ENCODE measurements around the gene TNC.

DNA sequence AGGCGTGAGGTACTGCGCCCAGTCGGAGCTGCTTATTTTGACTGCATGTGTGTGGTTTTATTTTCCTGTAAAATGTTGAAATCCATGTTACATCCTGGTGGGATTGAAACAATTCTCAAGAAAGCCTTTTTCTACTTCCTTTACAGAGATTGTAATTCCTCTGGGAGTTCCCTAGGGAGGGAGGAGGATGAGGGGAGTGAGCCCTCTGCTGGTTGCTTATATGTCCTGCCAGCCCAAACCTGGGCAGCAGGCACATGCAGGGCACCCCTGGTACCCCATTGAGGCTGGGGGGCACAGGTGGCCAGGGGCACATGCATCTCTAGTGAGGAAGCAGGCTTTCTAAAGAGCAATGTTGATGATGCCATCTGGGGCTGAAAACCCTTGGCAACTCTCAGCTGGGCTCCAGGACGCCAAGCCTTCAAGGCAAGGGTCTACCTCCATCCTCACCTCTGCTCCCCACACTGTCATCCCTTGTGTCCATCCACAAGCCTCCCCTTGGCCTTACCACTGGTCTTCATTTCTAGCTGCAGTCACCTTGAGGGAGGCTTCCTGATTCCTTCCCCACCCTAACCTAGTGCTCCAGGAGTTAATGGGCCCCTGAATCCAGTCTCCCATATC, 102.8 kb downstream of the TNC start:
- TF ChIP-seq POLR2A (IDR thresholded peaks at IDR 0.05), result no peak
- TF ChIP-seq CTCF (IDR thresholded peaks at IDR 0.05), result peak in 5 of 7 experiments; percentile 25 to 54 (median 48)

Measured in stomach (tissue), 4 donors.